ENCODE results near the gene ARMC12. TPM values are rescaled to one million over a fixed set of nuclear protein-coding genes. Genes with fewer than 3 reads are reported as not detected.

Gene ARMC12
- total RNA-seq, 1 experiment from 2014 or later: not detected

GRCh38 chr6:35723587-35723986 is 13.2 kb upstream of the ARMC12 start:
- H3K4me1 ChIP-seq: peaks cover 18% of the 10 kb centered on the region
- BruUV-seq (replicated peaks): no TSS peak
- H3K4me3 ChIP-seq (ENCODE audit: low read depth, low read length): no peak overlapping the region
- H3K4me3 Mint-ChIP-seq (ENCODE audit: unreplicated experiment): no peak overlapping the region
- ChIA-PET POLR2A (no interaction called here), CTCF (no interaction called here)
- intact Hi-C loops (cut with micrococcal nuclease; ENCODE audit: unreplicated experiment): no loop called here
- H3K27me3 ChIP-seq (replicated peaks; ENCODE audit: control insufficient read depth, insufficient read depth, low read length): no peaks in the 10 kb centered on the region
- no peaks in the 10 kb centered on the region for H3K36me3 ChIP-seq (ENCODE audit: control insufficient read depth, insufficient read depth, low read length)
- TF ChIP-seq CTCF (IDR thresholded peaks at IDR 0.05; ENCODE audit: insufficient read depth in 1 of 2, low read depth in 1 of 2, low read length in 1 of 2, severe bottlenecking in 1 of 2, unreplicated experiment in 1 of 2): no peak
- H3K9me3 ChIP-seq: no peaks in the 10 kb centered on the region
- no peaks in the 10 kb centered on the region for H3K36me3 Mint-ChIP-seq (ENCODE audit: insufficient read depth, unreplicated experiment)
- DNase-seq: no peak
- H3K9me3 Mint-ChIP-seq (ENCODE audit: unreplicated experiment): no peaks in the 10 kb centered on the region
- H3K4me1 Mint-ChIP-seq (ENCODE audit: low read depth, unreplicated experiment): peaks cover 12% of the 10 kb centered on the region
- no peak overlapping the region for H3K27ac Mint-ChIP-seq (ENCODE audit: unreplicated experiment)
- H3K27me3 Mint-ChIP-seq (ENCODE audit: insufficient read depth, unreplicated experiment): no peaks in the 10 kb centered on the region

GRCh38 chr6:35724059-35724458 is 12.8 kb upstream of the ARMC12 start:
- ChIA-PET CTCF (no interaction called here), POLR2A (no interaction called here)
- no peaks in the 10 kb centered on the region for H3K36me3 Mint-ChIP-seq (ENCODE audit: insufficient read depth, unreplicated experiment)
- H3K4me3 Mint-ChIP-seq (ENCODE audit: unreplicated experiment): no peak overlapping the region
- Histone ChIP-seq H3K9me3 (no peaks in the 10 kb centered on the region), H3K4me1 (peaks cover 23% of the 10 kb centered on the region), H3K27me3 (replicated peaks; ENCODE audit: control insufficient read depth, insufficient read depth, low read length) (no peaks in the 10 kb centered on the region), H3K36me3 (ENCODE audit: control insufficient read depth, insufficient read depth, low read length) (no peaks in the 10 kb centered on the region), H3K4me3 (ENCODE audit: low read depth, low read length) (no peak overlapping the region)
- no peak overlapping the region for H3K27ac Mint-ChIP-seq (ENCODE audit: unreplicated experiment)
- DNase-seq: no peak
- H3K27me3 Mint-ChIP-seq (ENCODE audit: insufficient read depth, unreplicated experiment): no peaks in the 10 kb centered on the region
- H3K4me1 Mint-ChIP-seq (ENCODE audit: low read depth, unreplicated experiment): peaks cover 13% of the 10 kb centered on the region
- no peak for TF ChIP-seq CTCF (IDR thresholded peaks at IDR 0.05; ENCODE audit: insufficient read depth in 1 of 2, low read depth in 1 of 2, low read length in 1 of 2, severe bottlenecking in 1 of 2, unreplicated experiment in 1 of 2)
- intact Hi-C loops (cut with micrococcal nuclease; ENCODE audit: unreplicated experiment): no loop called here
- no peaks in the 10 kb centered on the region for H3K9me3 Mint-ChIP-seq (ENCODE audit: unreplicated experiment)
- no TSS peak for BruUV-seq (replicated peaks)

- Mint-ChIP-seq H3K4me1 (ENCODE audit: low read depth, unreplicated experiment) (peaks cover 18% of the 10 kb centered on the region), H3K27me3 (ENCODE audit: insufficient read depth, unreplicated experiment) (no peaks in the 10 kb centered on the region), H3K9me3 (ENCODE audit: unreplicated experiment) (no peaks in the 10 kb centered on the region), H3K36me3 (ENCODE audit: insufficient read depth, unreplicated experiment) (no peaks in the 10 kb centered on the region), H3K4me3 (ENCODE audit: unreplicated experiment) (no peak overlapping the region), H3K27ac (ENCODE audit: unreplicated experiment) (no peak overlapping the region)
- DNase-seq: no peak
- no peak overlapping the region for H3K4me3 ChIP-seq (ENCODE audit: low read depth, low read length)
- H3K4me1 ChIP-seq: peaks cover 27% of the 10 kb centered on the region
- no peaks in the 10 kb centered on the region for H3K9me3 ChIP-seq
- H3K36me3 ChIP-seq (ENCODE audit: control insufficient read depth, insufficient read depth, low read length): no peaks in the 10 kb centered on the region
- no peak for TF ChIP-seq CTCF (IDR thresholded peaks at IDR 0.05; ENCODE audit: insufficient read depth in 1 of 2, low read depth in 1 of 2, low read length in 1 of 2, severe bottlenecking in 1 of 2, unreplicated experiment in 1 of 2)
- H3K27me3 ChIP-seq (replicated peaks; ENCODE audit: control insufficient read depth, insufficient read depth, low read length): no peaks in the 10 kb centered on the region
- ChIA-PET POLR2A (no interaction called here), CTCF (no interaction called here)
- no TSS peak for BruUV-seq (replicated peaks)
- intact Hi-C loops (cut with micrococcal nuclease; ENCODE audit: unreplicated experiment): no loop called here
Measured at GRCh38 chr6:35724471-35724870, 12.4 kb upstream of the ARMC12 start.

All from Caco-2 (cell line).